Astrocyte (in vitro differentiated cells and primary cell): ENCODE data around the gene COL9A3. TPM values are rescaled to one million over a fixed set of nuclear protein-coding genes. Genes with fewer than 3 reads are reported as not detected.

Experiments used
- DNase-seq: peaks from one replicate; pipeline ENCODE4 v3.0.0-alpha.2; 2010; ENCODE audit warnings: low read depth
- FAIRE-seq: peaks from 2 replicates; lab custom pipeline; 2011; peaks lifted over from hg19 to GRCh38; lab: Jason Lieb, UNC
- H2AFZ ChIP-seq: 2 replicates; pipeline ENCODE4 v1.6.0; 2012; ENCODE audit warnings: low read depth, low read length, inconsistent platforms
- H3K27ac ChIP-seq: 2 replicates; pipeline ENCODE4 v1.5.1; 2011; ENCODE audit warnings: low read depth, low read length, inconsistent platforms
- H3K27me3 ChIP-seq: 2 replicates; pipeline ENCODE4 v1.6.0; 2011; ENCODE audit warnings: low read length, inconsistent platforms; ENCODE audit not compliant: insufficient read depth
- H3K36me3 ChIP-seq: 2 replicates; pipeline ENCODE4 v1.5.1; 2011; ENCODE audit warnings: low read length, inconsistent platforms; ENCODE audit not compliant: insufficient read depth
- H3K4me1 ChIP-seq: 2 replicates; pipeline ENCODE4 v1.5.1; 2011; ENCODE audit warnings: low read length, inconsistent platforms; ENCODE audit not compliant: insufficient read depth
- H3K4me2 ChIP-seq: 2 replicates; pipeline ENCODE4 v1.6.0; 2012; ENCODE audit warnings: low read length, inconsistent platforms
- H3K4me3 ChIP-seq: 2 replicates; pipeline ENCODE4 v1.5.1; 2011; ENCODE audit warnings: low read depth, mild to moderate bottlenecking, low read length, inconsistent platforms; ENCODE audit not compliant: insufficient read depth
- H3K79me2 ChIP-seq: 2 replicates; pipeline ENCODE4 v1.6.0; 2012; ENCODE audit warnings: mild to moderate bottlenecking, low read length, inconsistent platforms; ENCODE audit not compliant: insufficient read depth
- H3K9ac ChIP-seq: 2 replicates; pipeline ENCODE4 v1.6.0; 2012; ENCODE audit warnings: mild to moderate bottlenecking, low read length, inconsistent platforms
- H3K9me3 ChIP-seq: 2 replicates; pipeline ENCODE4 v1.5.1; 2012; ENCODE audit warnings: low read depth, mild to moderate bottlenecking, low read length, inconsistent platforms; ENCODE audit not compliant: insufficient read depth
- H4K20me1 ChIP-seq: 2 replicates; pipeline ENCODE4 v1.6.0; 2012; ENCODE audit warnings: low read length, inconsistent platforms; ENCODE audit not compliant: insufficient read depth
- H3K27ac Mint-ChIP-seq: one replicate; pipeline ENCODE4 v1.8.0; 2021; ENCODE audit warnings: mild to moderate bottlenecking, mixed read lengths; ENCODE audit not compliant: unreplicated experiment
- H3K27me3 Mint-ChIP-seq: one replicate; pipeline ENCODE4 v1.8.0; 2021; ENCODE audit warnings: low read depth, mixed read lengths; ENCODE audit not compliant: unreplicated experiment
- H3K36me3 Mint-ChIP-seq: one replicate; pipeline ENCODE4 v1.8.0; 2021; ENCODE audit warnings: low read depth, mixed read lengths; ENCODE audit not compliant: unreplicated experiment
- H3K4me1 Mint-ChIP-seq: one replicate; pipeline ENCODE4 v1.8.0; 2021; ENCODE audit warnings: low read depth, mixed read lengths; ENCODE audit not compliant: unreplicated experiment
- H3K4me3 Mint-ChIP-seq: one replicate; pipeline ENCODE4 v1.8.0; 2021; ENCODE audit warnings: mild to moderate bottlenecking, moderate library complexity, mixed read lengths; ENCODE audit not compliant: unreplicated experiment
- H3K9me3 Mint-ChIP-seq: one replicate; pipeline ENCODE4 v1.8.0; 2021; ENCODE audit warnings: mild to moderate bottlenecking, mixed read lengths; ENCODE audit not compliant: unreplicated experiment
- CTCF ChIP-seq: IDR thresholded peaks from 2 replicates; pipeline ENCODE4 v1.5.1; 2011; ENCODE audit warnings: low read depth, mild to moderate bottlenecking, inconsistent platforms, low read length, moderate library complexity; ENCODE audit not compliant: insufficient read depth
- EZH2 ChIP-seq: IDR thresholded peaks from 2 replicates; pipeline ENCODE4 v1.6.1; 2012; ENCODE audit warnings: mild to moderate bottlenecking, low read length, inconsistent platforms; ENCODE audit not compliant: insufficient read depth
- total RNA-seq: library from RNA; stranded (reverse); gene quantifications from 2 replicates; pipeline ENCODE4 v1.2.1, GENCODE V29; 2021

Gene COL9A3
- total RNA-seq, 1 donor from 2014 or later: 43.0 TPM

GRCh38 chr20:62805711-62806382, 11.0 kb upstream of the COL9A3 start:
- Mint-ChIP-seq H3K4me1 (peaks cover 10% of the 10 kb centered on the region), H3K27me3 (no peaks in the 10 kb centered on the region), H3K27ac (peak overlapping the region; percentile 41), H3K9me3 (no peaks in the 10 kb centered on the region), H3K36me3 (peaks cover 8% of the 10 kb centered on the region), H3K4me3 (peak overlapping the region; percentile 87)
- H3K4me3 ChIP-seq: peak overlapping the region; percentile 77
- H3K4me1 ChIP-seq: peaks cover 13% of the 10 kb centered on the region
- peaks cover 48% of the 10 kb centered on the region for H4K20me1 ChIP-seq
- FAIRE-seq: no peak
- peak overlapping the region; percentile 41 for H2AFZ ChIP-seq
- no peaks in the 10 kb centered on the region for H3K27me3 ChIP-seq
- H3K9ac ChIP-seq: peak overlapping the region; percentile 87
- DNase-seq: no peak
- no peaks in the 10 kb centered on the region for H3K9me3 ChIP-seq
- peak overlapping the region; percentile 96 for H3K4me2 ChIP-seq
- TF ChIP-seq CTCF (no peak), EZH2 (no peak)
- H3K79me2 ChIP-seq: peaks cover 29% of the 10 kb centered on the region
- peaks cover 10% of the 10 kb centered on the region for H3K36me3 ChIP-seq
- H3K27ac ChIP-seq: peak overlapping the region; percentile 6

DNA sequence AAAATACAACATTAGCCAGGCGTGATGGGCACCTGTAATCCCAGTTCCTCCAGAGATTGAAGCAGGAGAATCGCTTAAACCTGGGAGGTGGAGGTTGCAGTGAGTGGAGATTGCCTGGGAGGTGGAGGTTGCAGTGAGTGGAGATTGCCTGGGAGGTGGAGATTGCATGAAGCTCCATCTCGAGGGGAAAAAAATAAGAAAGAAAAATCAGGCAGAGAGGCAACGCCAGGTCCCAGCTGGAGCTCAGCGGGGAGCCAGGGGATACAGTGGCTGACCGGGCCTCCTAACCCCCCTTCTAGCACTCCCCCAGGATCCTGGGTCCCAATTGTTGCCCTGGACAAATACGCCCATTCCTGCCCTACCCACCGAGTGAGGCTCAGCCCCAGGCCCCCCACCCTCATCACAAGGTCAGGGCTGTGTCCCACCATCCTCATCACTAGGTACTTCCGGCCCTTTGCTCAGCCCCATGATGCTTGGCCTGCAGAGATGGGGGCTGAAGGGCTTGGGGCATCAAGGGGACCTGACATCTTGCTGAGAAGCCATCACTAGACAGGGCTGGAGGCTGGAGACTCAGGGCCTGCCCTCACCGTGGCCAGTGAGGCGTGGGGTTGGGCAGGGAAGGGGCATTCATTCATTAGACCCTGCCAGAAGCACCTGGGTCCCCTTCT, 10.3 kb upstream of the COL9A3 start:
- no peak overlapping the region for H3K4me3 ChIP-seq
- H3K27me3 ChIP-seq: no peaks in the 10 kb centered on the region
- H4K20me1 ChIP-seq: peaks cover 46% of the 10 kb centered on the region
- H2AFZ ChIP-seq: no peak overlapping the region
- Mint-ChIP-seq H3K36me3 (peaks cover 8% of the 10 kb centered on the region), H3K9me3 (no peaks in the 10 kb centered on the region), H3K27ac (peak overlapping the region; percentile 18), H3K27me3 (no peaks in the 10 kb centered on the region), H3K4me3 (peak overlapping the region; percentile 87), H3K4me1 (peaks cover 10% of the 10 kb centered on the region)
- DNase-seq (no peak), FAIRE-seq (no peak)
- peaks cover 29% of the 10 kb centered on the region for H3K79me2 ChIP-seq
- H3K4me1 ChIP-seq: peaks cover 13% of the 10 kb centered on the region
- H3K36me3 ChIP-seq: peaks cover 7% of the 10 kb centered on the region
- peak overlapping the region; percentile 87 for H3K9ac ChIP-seq
- no peak overlapping the region for H3K27ac ChIP-seq
- H3K4me2 ChIP-seq: peak overlapping the region; percentile 96
- TF ChIP-seq EZH2: no peak
- no peaks in the 10 kb centered on the region for H3K9me3 ChIP-seq

- H3K36me3 ChIP-seq: peaks cover 7% of the 10 kb centered on the region
- Mint-ChIP-seq H3K27ac (no peak overlapping the region), H3K36me3 (peaks cover 8% of the 10 kb centered on the region), H3K27me3 (no peaks in the 10 kb centered on the region), H3K9me3 (no peaks in the 10 kb centered on the region), H3K4me3 (no peak overlapping the region), H3K4me1 (peaks cover 10% of the 10 kb centered on the region)
- no peak for TF ChIP-seq CTCF
- TF ChIP-seq EZH2: no peak
- H3K27ac ChIP-seq: no peak overlapping the region
- H2AFZ ChIP-seq: no peak overlapping the region
- no peak for DNase-seq
- no peaks in the 10 kb centered on the region for H3K9me3 ChIP-seq
- peaks cover 13% of the 10 kb centered on the region for H3K4me1 ChIP-seq
- no peaks in the 10 kb centered on the region for H3K27me3 ChIP-seq
- peaks cover 29% of the 10 kb centered on the region for H3K79me2 ChIP-seq
- H3K9ac ChIP-seq: no peak overlapping the region
- H4K20me1 ChIP-seq: peaks cover 46% of the 10 kb centered on the region
- H3K4me3 ChIP-seq: no peak overlapping the region
- FAIRE-seq: no peak
- H3K4me2 ChIP-seq: no peak overlapping the region
These were observed 9.2 kb upstream of the COL9A3 start for GRCh38 chr20:62807444-62808210.
